ENCODE data around the gene MLEC.

- TF ChIP-seq ZNF197 (CRISPR knock-in tag; IDR thresholded peaks at IDR 0.05; ENCODE audit: low read depth) (no peak), MLX (CRISPR knock-in tag; conservative IDR thresholded peaks at IDR 0.05) (no peak), FOXA3 (CRISPR knock-in tag; conservative IDR thresholded peaks at IDR 0.05 in 1 of 2, IDR thresholded peaks at IDR 0.05 in 1 of 2) (no peak), MYC (IDR thresholded peaks at IDR 0.05; ENCODE audit: low read depth, low read length) (no peak), MYC (CRISPR knock-in tag; IDR thresholded peaks at IDR 0.05; ENCODE audit: borderline replicate concordance, low read depth) (no peak), POU5F1 (IDR thresholded peaks at IDR 0.05; ENCODE audit: borderline replicate concordance, low read depth, low read length, partially characterized antibody) (no peak), POLR2A (conservative IDR thresholded peaks at IDR 0.05) (no peak), ZNF639 (CRISPR knock-in tag; conservative IDR thresholded peaks at IDR 0.05 in 1 of 2, IDR thresholded peaks at IDR 0.05 in 1 of 2) (no peak), ZNF133 (CRISPR knock-in tag; IDR thresholded peaks at IDR 0.05) (no peak), ZNF384 (IDR thresholded peaks at IDR 0.05; ENCODE audit: low read depth, low read length) (no peak), EZH2 (IDR thresholded peaks at IDR 0.05; ENCODE audit: borderline replicate concordance, low read depth, low read length) (no peak), CCAR2 (IDR thresholded peaks at IDR 0.05; ENCODE audit: low read depth, low read length) (no peak), SMARCA5 (IDR thresholded peaks at IDR 0.05) (no peak)
Observed at GRCh38 chr12:120684523-120684932, 2.4 kb upstream of the MLEC start.
